NCI-H226 (cell line): ENCODE data around the gene GUF1.
"Not testable (repeated sequence)": the region's sequence is repeated elsewhere in the genome, so short reads cannot be mapped to it uniquely, and the experiment has no call there.

Experiments
- DNase-seq: peaks from one replicate; pipeline ENCODE4 v3.0.0-alpha.2; 2015

The GUF1 gene

DNA sequence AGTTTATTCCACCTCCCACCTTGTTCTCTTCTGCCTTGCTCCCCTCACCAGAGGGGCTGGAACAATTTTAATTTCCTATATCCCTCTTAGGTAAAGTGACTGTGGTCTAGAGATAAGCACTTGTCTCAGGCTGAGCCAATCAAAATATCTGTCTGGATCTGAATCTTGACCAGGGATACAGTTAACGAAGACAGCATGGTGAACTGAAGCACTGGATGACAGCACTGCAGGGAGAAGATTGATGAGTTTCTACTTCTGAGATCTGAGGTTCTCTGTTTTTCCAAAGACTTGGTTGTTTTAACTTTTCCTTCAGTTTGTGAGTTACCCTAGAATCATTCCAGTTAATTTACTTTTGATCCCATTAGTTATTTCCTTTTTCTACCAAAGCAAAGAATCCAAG lies 34.9 kb downstream of the GUF1 start:
- DNase-seq: no peak

- no peak for DNase-seq
Measured at GRCh38 chr4:44716597-44716996, 38.4 kb downstream of the GUF1 start.

DNA sequence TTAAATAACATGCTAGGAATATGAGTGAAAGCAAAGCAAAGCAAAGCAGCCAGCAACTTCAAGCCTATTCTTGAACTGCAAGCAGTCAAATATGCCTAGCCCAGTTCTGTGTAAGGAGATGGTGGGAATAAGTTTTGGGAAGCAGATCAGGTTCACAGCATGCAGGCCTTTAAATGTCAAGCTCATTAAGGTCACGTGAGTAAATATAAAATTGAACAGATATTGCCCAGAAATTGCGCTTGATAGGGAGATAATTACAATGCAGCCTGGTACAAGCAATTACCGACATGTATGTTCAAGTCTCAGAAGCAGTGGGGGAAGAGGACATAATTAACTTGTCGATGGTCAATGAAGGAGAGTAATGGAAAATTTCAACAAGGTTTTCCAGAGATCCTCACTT lies 42.2 kb downstream of the GUF1 start:
- no peak for DNase-seq

GRCh38 chr4:44722001-44722400 lies 43.8 kb downstream of the GUF1 start:
- no peak for DNase-seq

DNA sequence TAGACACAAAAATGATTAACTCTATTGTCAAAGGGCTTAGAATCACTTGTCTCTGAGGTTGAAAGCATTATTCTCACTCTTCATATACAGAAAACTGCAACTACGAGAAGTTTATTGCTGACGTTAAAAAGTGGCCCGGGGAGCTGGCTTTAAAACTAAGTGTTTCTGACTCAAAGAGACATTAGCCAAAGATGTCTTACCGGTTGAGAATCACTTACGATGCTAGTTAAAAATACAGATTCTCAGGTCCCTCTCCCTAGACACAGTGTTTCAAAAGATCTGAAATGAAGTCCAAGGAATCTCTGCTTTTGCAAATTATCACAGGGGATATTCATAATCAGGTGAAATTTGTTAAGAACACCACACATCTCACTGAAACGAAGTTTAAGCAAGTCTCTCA lies 46.9 kb downstream of the GUF1 start:
- no peak for DNase-seq

DNA sequence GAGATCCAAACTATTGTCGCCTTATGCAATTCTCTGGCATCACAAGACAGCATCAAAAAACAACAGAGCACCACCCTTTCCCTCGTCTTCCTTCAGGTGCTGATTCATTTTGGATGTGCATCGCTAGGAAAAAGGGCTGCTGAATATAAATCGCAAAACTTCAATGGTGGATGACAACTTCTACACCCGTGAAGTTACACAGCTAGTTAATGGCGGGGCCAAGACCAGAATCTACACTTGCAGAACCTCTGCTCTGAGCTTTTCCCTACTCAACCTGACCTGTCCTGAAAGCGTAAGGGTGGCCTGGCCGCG lies 47.5 kb downstream of the GUF1 start:
- DNase-seq: no peak

- peak; percentile 83 for DNase-seq
Measured at GRCh38 chr4:44726038-44726871, 48.0 kb downstream of the GUF1 start, which contains the start of gene GNPDA2. GNPDA2 (minus strand) TSS chr4:44726556; CDS start chr4:44722207, 4,349 bp downstream.

DNA sequence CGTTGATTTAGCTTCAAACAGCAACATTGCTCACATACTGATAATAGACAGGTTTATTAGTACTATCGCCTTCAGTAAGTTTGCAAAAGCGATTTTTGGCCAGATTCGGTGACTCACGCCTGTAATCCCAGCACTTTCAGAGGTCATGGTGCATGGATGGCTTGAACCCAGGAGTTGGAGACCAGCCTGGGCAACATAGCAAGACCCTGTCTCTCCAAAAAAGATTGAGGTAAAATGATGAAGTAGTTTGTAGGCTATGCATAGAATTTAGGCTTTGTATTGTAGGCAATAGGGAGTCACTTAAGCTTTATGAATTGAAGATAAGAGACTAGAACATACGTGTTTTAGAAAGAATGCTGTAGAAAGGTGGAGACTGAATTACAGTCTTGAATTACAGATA lies 49.3 kb downstream of the GUF1 start:
- no peak for DNase-seq

GRCh38 chr4:44728694-44729093 lies 50.5 kb downstream of the GUF1 start:
- not testable (repeated sequence) for DNase-seq

DNA sequence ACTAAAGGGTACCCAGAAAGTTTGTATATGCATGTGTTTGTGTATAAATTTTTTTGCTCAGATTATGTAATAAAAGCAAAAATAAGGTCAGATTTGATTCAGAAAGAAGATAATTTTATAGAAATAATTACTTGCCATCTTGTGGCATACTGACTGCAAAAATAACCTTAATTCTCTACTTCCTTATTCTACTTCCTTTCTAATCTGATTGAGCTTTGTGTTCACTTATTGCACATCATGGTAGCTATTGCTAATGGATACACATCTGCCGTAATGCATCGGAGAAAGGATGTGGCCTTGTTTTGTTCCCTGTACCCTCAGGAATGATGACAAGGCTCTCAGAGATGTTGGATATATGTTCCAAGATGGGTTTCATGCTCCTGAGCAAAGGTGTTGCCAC lies 58.7 kb downstream of the GUF1 start:
- DNase-seq: no peak

DNA sequence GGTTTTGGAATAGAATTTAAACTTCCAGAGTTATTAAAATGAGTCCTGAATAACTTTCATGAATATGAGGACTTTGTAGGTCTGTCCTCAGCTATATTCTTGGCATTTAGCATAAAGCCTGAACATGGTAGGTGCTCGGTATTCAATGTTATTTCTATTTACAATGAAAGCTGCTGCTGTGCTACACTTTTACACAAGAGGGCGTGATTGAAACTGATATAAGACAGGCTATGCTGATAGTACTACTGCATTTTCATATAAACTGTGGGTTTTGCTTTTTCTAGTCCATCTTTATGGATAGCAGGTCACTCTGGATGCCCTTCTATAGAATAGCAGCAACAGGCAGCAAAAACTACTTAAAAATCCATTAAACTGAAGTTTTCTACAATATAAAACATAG lies 60.4 kb downstream of the GUF1 start:
- no peak for DNase-seq

DNA sequence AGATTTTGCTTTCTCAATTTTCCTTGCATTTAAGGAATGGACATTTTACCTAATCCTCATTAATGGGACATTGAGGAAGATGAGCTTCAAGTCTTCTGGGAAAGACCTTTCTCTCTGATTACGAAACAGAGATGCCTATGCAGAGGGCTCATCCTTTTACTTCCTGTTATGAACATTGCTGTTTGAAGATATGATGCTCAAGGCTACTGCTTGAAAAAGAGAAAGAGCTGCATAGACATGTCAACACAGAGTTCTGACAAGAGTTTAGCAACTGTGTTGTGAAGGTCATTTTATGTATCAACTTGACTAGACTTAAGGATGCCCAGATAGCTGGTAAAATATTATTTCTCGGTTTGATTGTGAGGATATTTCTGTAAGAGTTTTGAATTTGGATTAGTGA lies 62.0 kb downstream of the GUF1 start:
- DNase-seq: no peak
